ENCODE measurements around the gene DNAAF9. TPM values are rescaled to one million over a fixed set of nuclear protein-coding genes. Genes with fewer than 3 reads are reported as not detected.

The DNAAF9 gene
- total and polyA plus RNA-seq, 2 of the 8 experiments (the other 6 are each of a cell fraction or from before 2014, with no cell fraction given): 2.6 to 5.7 TPM

GRCh38 chr20:3447321-3447720, 39.9 kb upstream of the DNAAF9 start:
- no peak overlapping the region for H2BK5ac ChIP-seq (ENCODE audit: low read depth, low read length)
- H3K9me3 ChIP-seq (ENCODE audit: insufficient read depth in 2 of 2, low read depth in 1 of 2, low read length in 1 of 2): 0 out of 4 replicates have a peak, but pooled peaks cover 0 to 1% of the 10 kb centered on the region in 2 experiments
- H2AK5ac ChIP-seq (ENCODE audit: low read depth, low read length): no peak overlapping the region
- no peak overlapping the region for H2BK20ac ChIP-seq (ENCODE audit: low read length)
- H3K4me1 ChIP-seq (replicated peaks in 1 of 4; ENCODE audit: control insufficient read depth in 3 of 4, insufficient read depth in 4 of 4, low read length in 3 of 4): no peaks in the 10 kb centered on the region
- H3K4me3 ChIP-seq (ENCODE audit: extremely low read depth in 1 of 4, insufficient read depth in 2 of 4, low read depth in 3 of 4, low read length in 4 of 4): no peak overlapping the region
- TF ChIP-seq SIRT6 (IDR thresholded peaks at IDR 0.05; ENCODE audit: low read length) (no peak), USF2 (IDR thresholded peaks at IDR 0.05; ENCODE audit: low read length) (no peak), ATF3 (IDR thresholded peaks at IDR 0.05; ENCODE audit: insufficient read depth, low read depth, low read length) (no peak), POLR2A (IDR thresholded peaks at IDR 0.05; ENCODE audit: control extremely low read depth in 1 of 2, low read depth in 2 of 2, low read length in 2 of 2) (no peak), TCF12 (IDR thresholded peaks at IDR 0.05; ENCODE audit: low read depth, low read length) (no peak)
- no peak overlapping the region for H3K23ac ChIP-seq (ENCODE audit: insufficient read length)
- no peak overlapping the region for H3K56ac ChIP-seq (replicated peaks; ENCODE audit: insufficient read length, low read depth, low read length)
- H3K4me2 ChIP-seq (ENCODE audit: insufficient read depth in 1 of 2, low read depth in 2 of 2, low read length in 2 of 2): no peak overlapping the region
- H3K23me2 ChIP-seq (ENCODE audit: low read depth, low read length): no peaks in the 10 kb centered on the region
- no peaks in the 10 kb centered on the region for H3K27me3 ChIP-seq (replicated peaks in 1 of 4; ENCODE audit: control insufficient read depth in 3 of 4, extremely low read depth in 1 of 4, insufficient read depth in 3 of 4, low read length in 3 of 4)
- no peak overlapping the region for H3K4ac ChIP-seq (replicated peaks; ENCODE audit: insufficient read length, low read depth, low read length)
- H3K18ac ChIP-seq (ENCODE audit: extremely low read depth, low read length): no peak overlapping the region; the same call in 1 of the 2 replicates
- no peak overlapping the region for H2BK12ac ChIP-seq (ENCODE audit: low read depth, low read length)
- no peak overlapping the region for H2AFZ ChIP-seq (ENCODE audit: low read length)
- ChIA-PET CTCF (ENCODE audit: partially characterized antibody) (no interaction called here), POLR2A (ENCODE audit: partially characterized antibody) (no interaction called here)
- DNase-seq (ENCODE audit: low read depth in 1 of 2, low spot score in 2 of 2) (no peak), FAIRE-seq (no peak)
- H3K27ac ChIP-seq (ENCODE audit: low read depth, low read length): no peak overlapping the region
- no peaks in the 10 kb centered on the region for H3K36me3 ChIP-seq (ENCODE audit: control insufficient read depth in 2 of 4, insufficient read depth in 4 of 4, low read length in 3 of 4)
- no peak overlapping the region for H4K8ac ChIP-seq (ENCODE audit: extremely low read depth, insufficient read depth, low read length)
- WGBS, 2 experiments (ENCODE audit: extremely low coverage in 1 of 2, insufficient coverage in 1 of 2, insufficient read length in 1 of 2, insufficient replicate concordance in 2 of 2, low coverage in 1 of 2, low lambda C conversion rate in 2 of 2, missing lambda C conversion rate in 1 of 2): 87% methylated on average over 2 of the region's 2 CpGs; no CpG with 5 or more reads in 1 of the 2 experiments
- no peak overlapping the region for H3K14ac ChIP-seq (ENCODE audit: insufficient read length)
- H3K79me2 ChIP-seq (ENCODE audit: control insufficient read depth in 1 of 2, insufficient read depth in 2 of 2, low read length in 2 of 2): no peaks in the 10 kb centered on the region
- H2BK120ac ChIP-seq (replicated peaks; ENCODE audit: low read depth, low read length): no peak overlapping the region
- H4K5ac ChIP-seq (ENCODE audit: insufficient read length, low read depth, low read length): no peak overlapping the region
- no peaks in the 10 kb centered on the region for H4K20me1 ChIP-seq (replicated peaks in 1 of 2; ENCODE audit: control insufficient read depth in 1 of 2, insufficient read depth in 2 of 2, low read length in 2 of 2)
- no peak overlapping the region for H4K91ac ChIP-seq (replicated peaks; ENCODE audit: insufficient read length, low read length)
- no peak overlapping the region for H2BK15ac ChIP-seq (ENCODE audit: low read length)
- H3K9ac ChIP-seq (replicated peaks in 1 of 4; ENCODE audit: extremely low read depth in 1 of 4, low read depth in 3 of 4, low read length in 3 of 4): no peak overlapping the region
- H3K79me1 ChIP-seq (ENCODE audit: low read depth, low read length): no peaks in the 10 kb centered on the region
